Esophagus (tissue), 2 donors: ENCODE data around the gene LGALS4. TPM values are rescaled to one million over a fixed set of nuclear protein-coding genes. Genes with fewer than 3 reads are reported as not detected.
"Not testable (repeated sequence)": the region's sequence is repeated elsewhere in the genome, so short reads cannot be mapped to it uniquely, and the experiment has no call there.

Experiments
- H3K27ac ChIP-seq, 2 donors: one replicate each; pipeline ENCODE4 v1.5.1; 2013; ENCODE audit warnings: low read depth in 2 of 2, mild to moderate bottlenecking in 2 of 2, inconsistent platforms in 1 of 2, low read length in 1 of 2, moderate library complexity in 1 of 2
- H3K27me3 ChIP-seq, 2 donors: one replicate each; pipeline ENCODE4 v1.6.1; 2013; ENCODE audit warnings: low read length in 2 of 2, control low read depth in 1 of 2, mild to moderate bottlenecking in 1 of 2; ENCODE audit not compliant: insufficient read depth in 2 of 2, control insufficient read depth in 1 of 2
- H3K36me3 ChIP-seq, 2 donors: one replicate each; pipeline ENCODE4 v1.6.1; 2013; ENCODE audit warnings: low read length in 1 of 2; ENCODE audit not compliant: control insufficient read depth in 2 of 2, insufficient read depth in 2 of 2
- H3K4me1 ChIP-seq, 2 donors: one replicate each; pipeline ENCODE4 v1.6.1; 2013; ENCODE audit warnings: low read length in 1 of 2; ENCODE audit not compliant: control insufficient read depth in 2 of 2, insufficient read depth in 2 of 2
- H3K4me3 ChIP-seq, 2 donors: one replicate each; pipeline ENCODE4 v1.5.1; 2013; ENCODE audit warnings: low read length in 2 of 2, mild to moderate bottlenecking in 2 of 2, low read depth in 1 of 2, moderate library complexity in 1 of 2
- H3K9me3 ChIP-seq, 2 donors: one replicate each; pipeline ENCODE4 v1.6.1; 2013; ENCODE audit warnings: mild to moderate bottlenecking in 2 of 2, low read depth in 1 of 2, low read length in 1 of 2, moderate library complexity in 1 of 2; ENCODE audit not compliant: control insufficient read depth in 2 of 2, insufficient read depth in 1 of 2
- WGBS, 2 donors: extraction: QIAGEN DNeasy Blood & Tissue Kit; methylation state at CpG; one replicate each; pipeline ENCODE4 v1.1.7; 2013; 5-methylcytosine and 5-hydroxymethylcytosine counted together
- polyA plus RNA-seq, 2 donors: library from polyadenylated mRNA; stranded (reverse); fragments of 200-250 nt; gene quantifications; one replicate each; pipeline ENCODE4 v1.2.3, GENCODE V29; 2013
- donor health status: healthy with polysubstance abuse.
- donor health status: Bipolar disorder and iron deficiency.

LGALS4 gene
- polyA plus RNA-seq, 2 donors, result 0.66 to 2.3 TPM

DNA sequence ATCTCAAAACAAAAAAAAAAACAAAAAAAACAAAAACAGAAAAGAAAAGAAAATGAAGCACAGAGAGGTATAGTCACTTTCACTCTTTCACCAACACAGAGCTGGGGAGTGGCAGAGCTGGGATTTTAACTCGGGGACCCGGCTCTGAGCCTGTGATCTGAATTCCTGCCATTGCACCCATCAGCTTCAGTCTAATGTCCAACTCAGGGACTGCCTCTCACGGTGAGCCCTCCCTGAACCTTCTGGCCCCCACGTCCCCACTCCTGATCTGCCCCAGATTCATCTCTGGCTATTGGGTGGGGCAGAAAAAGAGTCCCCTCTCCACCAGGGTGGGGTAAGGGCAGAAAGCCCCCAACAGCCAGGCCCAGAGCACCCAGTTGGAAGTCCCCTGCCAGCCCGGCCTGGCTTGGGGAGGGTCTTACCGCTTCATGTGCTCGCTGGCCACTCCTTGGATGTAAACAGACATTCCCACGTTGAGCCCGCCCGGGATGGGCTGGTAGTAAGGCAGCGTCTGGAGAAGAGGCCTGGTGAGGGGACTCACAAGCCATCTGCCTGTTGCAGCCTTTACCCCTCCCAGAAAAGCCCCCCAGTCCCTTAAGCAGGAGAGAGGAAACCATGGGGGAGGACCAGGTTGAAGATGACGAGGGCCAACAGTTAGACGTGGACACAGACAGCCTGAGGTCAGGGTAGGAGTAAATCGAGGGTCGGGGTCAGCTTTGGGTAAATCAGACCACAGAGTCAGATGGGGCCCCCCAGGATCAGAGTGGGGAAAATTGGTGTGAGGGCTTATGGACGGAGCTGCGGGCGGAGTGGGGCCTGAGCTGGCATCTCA lies 520 bp downstream of the LGALS4 start:
- Histone ChIP-seq H3K36me3 (peaks cover 7 to 17% of the 10 kb centered on the region in 2 donors), H3K27me3 (no peaks in the 10 kb centered on the region), H3K4me1 (no peaks in the 10 kb centered on the region), H3K9me3 (no peaks in the 10 kb centered on the region), H3K27ac (no peak overlapping the region), H3K4me3 (no peak overlapping the region)
- WGBS, 2 donors, result 74 to 82% methylated on average over 18 of the region's 18 CpGs

DNA sequence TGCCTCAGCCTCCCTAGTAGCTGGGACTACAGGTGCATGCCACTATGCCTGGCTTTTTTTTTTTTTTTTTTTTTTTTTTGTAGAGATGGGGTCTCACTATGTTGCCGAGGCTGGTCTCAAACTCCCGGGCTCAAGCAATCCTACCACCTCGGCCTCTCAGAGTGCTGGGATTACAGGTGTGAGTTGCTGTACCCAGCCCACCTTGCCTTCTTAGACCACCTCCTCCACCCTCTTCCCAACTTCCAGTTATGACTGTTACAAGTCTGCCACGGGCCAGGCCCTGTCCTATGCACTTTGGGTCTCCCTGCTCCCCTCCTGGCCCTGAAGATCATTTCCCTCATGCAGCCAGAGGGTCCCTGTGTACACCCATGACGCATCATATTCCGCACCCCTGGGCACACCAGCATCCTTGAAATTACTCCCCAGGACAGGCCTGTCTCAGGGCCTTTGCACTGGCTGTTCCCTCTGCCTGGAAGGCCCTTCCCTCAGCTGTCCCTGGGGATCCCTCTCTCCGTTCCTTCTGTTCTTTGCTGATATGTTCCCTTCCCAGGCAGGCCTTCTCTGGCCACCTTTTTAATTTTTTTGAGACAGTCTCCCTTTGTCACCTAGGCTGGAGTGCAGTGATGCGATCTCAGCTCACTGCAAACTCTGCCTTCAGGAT lies 3.0 kb downstream of the LGALS4 start:
- Histone ChIP-seq H3K36me3 (no peaks in the 10 kb centered on the region), H3K27ac (no peak overlapping the region), H3K4me3 (no peak overlapping the region), H3K4me1 (peaks cover 2 to 6% of the 10 kb centered on the region in 2 donors), H3K27me3 (no peaks in the 10 kb centered on the region), H3K9me3 (no peaks in the 10 kb centered on the region)
- WGBS, 2 donors, result 90 to 94% methylated on average over 8 of the region's 8 CpGs

DNA sequence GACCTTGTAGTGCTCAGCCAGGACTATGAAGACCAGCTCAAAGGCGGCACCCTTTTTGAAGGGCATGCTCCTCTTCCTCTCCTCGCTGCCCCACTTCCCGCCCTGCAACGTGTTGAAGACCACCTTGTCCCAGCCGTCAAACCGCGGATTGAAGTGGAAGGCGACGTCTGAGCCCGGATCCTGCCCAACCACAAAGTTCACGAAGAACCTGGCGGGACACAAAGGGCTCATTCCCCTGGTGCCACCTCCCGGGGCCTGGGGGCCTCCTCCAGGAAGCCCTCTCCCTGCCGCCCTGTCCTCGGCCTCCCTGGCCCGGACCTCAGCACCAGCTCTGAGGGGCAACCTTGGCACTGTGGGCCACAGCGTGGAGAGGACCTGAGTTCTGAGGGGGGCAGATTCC lies 4.0 kb downstream of the LGALS4 start:
- 92 to 97% methylated on average over 16 to 17 of the region's 17 CpGs for WGBS, 2 donors
- Histone ChIP-seq H3K4me3 (no peak overlapping the region), H3K36me3 (no peaks in the 10 kb centered on the region), H3K27ac (no peak overlapping the region), H3K4me1 (peaks cover 2 to 6% of the 10 kb centered on the region in 2 donors), H3K27me3 (no peaks in the 10 kb centered on the region), H3K9me3 (no peaks in the 10 kb centered on the region)

DNA sequence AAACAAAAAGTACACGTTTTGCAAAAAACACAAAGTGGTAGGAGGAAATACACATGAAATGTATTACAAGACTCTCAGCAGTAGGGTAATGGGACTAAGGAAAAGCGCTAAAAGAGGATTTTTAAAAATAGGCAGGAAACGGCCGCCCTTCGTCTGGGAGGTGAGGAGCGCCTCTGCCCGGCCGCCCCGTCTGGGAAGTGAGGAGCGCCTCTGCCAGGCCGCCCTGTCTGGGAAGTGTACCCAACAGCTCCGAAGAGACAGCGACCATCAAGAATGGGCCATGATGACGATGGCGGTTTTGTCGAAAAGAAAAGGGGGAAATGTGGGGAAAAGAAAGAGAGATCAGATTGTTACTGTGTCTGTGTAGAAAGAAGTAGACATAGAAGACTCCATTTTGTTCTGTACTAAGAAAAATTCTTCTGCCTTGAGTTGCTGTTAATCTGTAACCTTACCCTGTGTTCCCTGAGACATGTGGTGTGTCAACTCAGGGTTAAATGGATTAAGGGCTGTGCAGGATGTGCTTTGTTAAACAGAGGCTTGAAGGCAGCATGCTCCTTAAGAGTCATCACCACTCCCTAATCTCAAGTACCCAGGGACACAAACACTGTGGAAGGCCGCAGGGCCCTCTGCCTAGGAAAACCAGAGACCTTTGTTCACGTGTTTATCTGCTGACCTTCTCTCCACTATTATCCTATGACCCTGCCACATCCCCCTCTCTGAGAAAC lies 5.2 kb downstream of the LGALS4 start:
- H3K4me1 ChIP-seq, H3K4me3 ChIP-seq, H3K36me3 ChIP-seq, H3K27me3 ChIP-seq, H3K9me3 ChIP-seq: not testable (repeated sequence)
- 79 to 86% methylated on average over 13 to 14 of the region's 18 CpGs for WGBS, 2 donors
- peak overlapping the region; percentile 50 to 64 for H3K27ac ChIP-seq

DNA sequence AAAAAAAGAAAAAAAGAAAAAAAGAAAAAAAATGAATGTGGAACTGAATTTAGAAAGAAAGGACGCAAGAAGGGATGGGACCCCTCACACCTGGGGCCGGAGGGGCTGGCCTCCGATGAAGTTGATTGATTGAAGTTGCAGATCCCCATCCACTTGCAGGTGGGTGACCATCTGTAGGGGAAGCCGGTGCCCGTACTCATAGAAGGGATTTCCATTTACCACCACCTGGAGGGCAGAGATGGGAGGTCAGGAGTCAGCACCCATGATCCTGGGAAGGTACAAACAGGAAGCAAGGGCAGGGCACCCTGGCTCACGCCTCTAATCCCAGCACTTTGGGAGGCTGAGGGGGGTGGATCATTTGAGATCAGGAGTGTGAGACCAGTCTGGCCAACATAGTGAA lies 6.4 kb downstream of the LGALS4 start:
- Histone ChIP-seq H3K9me3 (no peaks in the 10 kb centered on the region), H3K4me3 (no peak overlapping the region), H3K4me1 (peaks cover 2 to 6% of the 10 kb centered on the region in 2 donors), H3K27ac (peak overlapping the region in 1 of 2 donors; percentile 2), H3K36me3 (no peaks in the 10 kb centered on the region), H3K27me3 (no peaks in the 10 kb centered on the region)
- 88 to 90% methylated on average over 6 of the region's 6 CpGs for WGBS, 2 donors

DNA sequence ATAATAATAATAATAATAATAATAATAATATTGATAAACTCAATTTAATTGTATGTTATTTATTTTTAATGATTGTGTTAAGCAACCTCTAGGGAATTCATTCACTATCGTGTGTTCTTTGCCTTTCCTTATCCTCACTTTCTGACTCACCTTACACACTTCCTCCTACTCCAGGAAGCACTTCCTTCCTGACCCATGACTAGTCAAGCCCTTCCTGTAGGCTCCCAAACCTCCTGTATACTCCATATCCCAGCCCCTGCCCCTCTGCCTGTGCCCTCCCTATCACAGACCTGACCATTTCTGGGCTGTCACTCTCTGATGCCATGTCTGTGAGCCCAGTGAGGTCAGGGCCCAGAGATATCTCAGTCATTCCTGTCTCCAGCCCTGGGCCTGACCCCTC lies 7.6 kb downstream of the LGALS4 start:
- H3K4me1 ChIP-seq, result peaks cover 2 to 6% of the 10 kb centered on the region in 2 donors
- no peaks in the 10 kb centered on the region for H3K27me3 ChIP-seq
- H3K36me3 ChIP-seq, result no peaks in the 10 kb centered on the region
- H3K4me3 ChIP-seq, result no peak overlapping the region
- WGBS, 2 donors, result 35 to 50% methylated on average over 1 of the region's 1 CpG
- peak overlapping the region in 1 of 2 donors; percentile 79 for H3K27ac ChIP-seq
- H3K9me3 ChIP-seq, result no peaks in the 10 kb centered on the region

DNA sequence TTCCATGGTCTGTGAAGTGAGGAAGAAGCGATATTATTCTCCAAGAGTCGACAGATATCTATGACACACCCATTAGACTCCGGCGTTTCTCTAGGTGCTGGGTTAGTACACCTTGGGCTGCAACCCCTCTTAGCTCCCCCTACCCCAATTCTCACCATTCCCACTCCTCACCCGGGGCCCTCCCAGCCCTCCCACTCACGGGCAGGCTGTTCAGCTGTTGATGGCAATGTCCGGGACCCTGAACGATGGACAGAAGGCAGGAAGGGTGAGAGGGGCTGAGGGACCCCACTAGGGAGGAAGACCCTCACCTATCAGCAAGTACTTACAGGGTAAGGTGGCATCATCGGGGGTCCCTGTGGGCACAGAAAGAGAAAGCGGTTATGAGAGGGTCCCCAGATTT lies 9.2 kb downstream of the LGALS4 start:
- Histone ChIP-seq H3K4me1 (peaks cover 2 to 8% of the 10 kb centered on the region in 2 donors), H3K27ac (no peak overlapping the region), H3K27me3 (no peaks in the 10 kb centered on the region), H3K36me3 (no peaks in the 10 kb centered on the region), H3K4me3 (no peak overlapping the region), H3K9me3 (no peaks in the 10 kb centered on the region)
- 83 to 90% methylated on average over 10 of the region's 10 CpGs for WGBS, 2 donors

DNA sequence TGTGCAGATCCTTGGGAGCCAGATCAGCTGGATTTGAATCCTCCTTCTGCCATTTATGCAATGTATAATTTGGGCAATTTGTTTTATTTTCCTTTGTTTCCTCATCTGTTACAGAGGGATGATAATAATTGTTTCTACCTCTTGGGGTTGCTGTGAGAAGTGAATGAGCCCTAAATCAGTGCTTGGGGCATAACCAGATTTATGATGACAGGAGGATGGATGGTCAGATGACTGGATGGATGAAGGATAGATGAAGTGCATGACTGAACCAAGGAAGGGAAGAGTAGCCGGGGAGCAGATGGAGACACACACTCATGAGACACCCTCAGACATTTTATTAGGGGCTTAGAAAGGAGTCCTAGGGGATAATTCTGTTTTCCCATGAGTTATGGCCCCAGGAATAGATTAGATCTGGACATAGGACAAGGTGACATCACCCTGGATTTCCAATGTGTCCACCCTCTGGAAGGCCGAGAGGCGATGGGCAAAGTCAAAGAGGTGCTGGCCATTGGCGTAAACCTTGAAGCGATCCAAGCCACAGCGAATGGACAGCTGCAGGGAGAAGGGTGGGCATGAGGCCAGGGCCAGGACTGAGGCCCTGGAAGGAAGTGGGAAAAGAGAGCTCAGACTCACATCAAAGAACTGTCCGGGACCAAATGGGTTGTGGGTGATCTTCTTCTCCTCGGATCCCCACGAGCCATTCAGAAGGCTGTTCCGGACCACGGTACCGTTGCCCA lies 11.2 kb downstream of the LGALS4 start:
- Histone ChIP-seq H3K27ac (peak overlapping the region in 1 of 2 donors; percentile 42), H3K4me1 (peaks cover 2 to 8% of the 10 kb centered on the region in 2 donors), H3K36me3 (no peaks in the 10 kb centered on the region), H3K27me3 (no peaks in the 10 kb centered on the region), H3K4me3 (no peak overlapping the region), H3K9me3 (no peaks in the 10 kb centered on the region)
- 94 to 95% methylated on average over 12 of the region's 12 CpGs for WGBS, 2 donors
